NB4 (cell line): ENCODE measurements around the gene MYO15A.

Experiments
- DNase-seq: peaks from one replicate; pipeline ENCODE4 v3.0.0; 2010; ENCODE audit warnings: low read depth
- H3K4me3 ChIP-seq: one replicate; pipeline ENCODE4 v1.5.1; 2011; ENCODE audit warnings: mild to moderate bottlenecking, low read depth, low read length, moderate library complexity
- CTCF ChIP-seq: IDR thresholded peaks from one replicate; pipeline ENCODE4 v1.5.1; 2012; ENCODE audit warnings: low read depth, low read length
- MAX ChIP-seq: IDR thresholded peaks from 2 replicates; pipeline ENCODE4 v1.6.1; 2011; ENCODE audit warnings: low read depth, low read length
- MYC ChIP-seq: IDR thresholded peaks from 2 replicates; pipeline ENCODE4 v1.6.1; 2011; ENCODE audit warnings: low read depth, low read length
- POLR2A ChIP-seq: IDR thresholded peaks from 2 replicates; pipeline ENCODE4 v1.6.1; 2011; ENCODE audit warnings: mild to moderate bottlenecking; ENCODE audit not compliant: insufficient read length; ENCODE audit errors: extremely low read depth

Gene MYO15A

GRCh38 chr17:18119938-18120337 lies 11.4 kb downstream of the MYO15A start:
- no peak for DNase-seq
- no peak overlapping the region for H3K4me3 ChIP-seq
- TF ChIP-seq MAX: no peak
- TF ChIP-seq CTCF: no peak
- TF ChIP-seq MYC: no peak
- TF ChIP-seq POLR2A: no peak

- no peak overlapping the region for H3K4me3 ChIP-seq
- TF ChIP-seq MYC: no peak
- TF ChIP-seq CTCF: no peak
- no peak for TF ChIP-seq MAX
- TF ChIP-seq POLR2A: no peak
- no peak for DNase-seq
Measured at GRCh38 chr17:18120461-18121017, 12.0 kb downstream of the MYO15A start.

- DNase-seq: no peak
- TF ChIP-seq MYC (no peak), MAX (no peak), CTCF (no peak), POLR2A (no peak)
- no peak overlapping the region for H3K4me3 ChIP-seq
Measured at GRCh38 chr17:18121144-18121910, 12.8 kb downstream of the MYO15A start.

GRCh38 chr17:18122990-18123753 lies 14.6 kb downstream of the MYO15A start:
- DNase-seq: no peak
- H3K4me3 ChIP-seq: no peak overlapping the region
- TF ChIP-seq MAX (no peak), CTCF (no peak), POLR2A (no peak), MYC (no peak)

- H3K4me3 ChIP-seq: no peak overlapping the region
- DNase-seq: no peak
- no peak for TF ChIP-seq CTCF
- no peak for TF ChIP-seq POLR2A
- no peak for TF ChIP-seq MYC
- no peak for TF ChIP-seq MAX
Measured at GRCh38 chr17:18124345-18125126, 16.0 kb downstream of the MYO15A start.
